LHCN-M2 (cell line): ENCODE measurements around the gene CLDN5. TPM values are rescaled to one million over a fixed set of nuclear protein-coding genes. Genes with fewer than 3 reads are reported as not detected.

Experiments
- DNase-seq: peaks from one replicate; pipeline ENCODE4 v3.0.0-alpha.2; 2012; ENCODE audit warnings: low read depth
- total RNA-seq: library from RNA; depleted of rRNA; stranded (reverse); fragments of >200 nt; gene quantifications from 2 replicates; pipeline ENCODE4 v1.2.3, GENCODE V29; 2014

CLDN5 gene
- total RNA-seq, 1 experiment from 2014 or later, result 11.1 TPM

- DNase-seq, result no peak
Measured at GRCh38 chr22:19504900-19505734, 19.1 kb downstream of the CLDN5 start.

GRCh38 chr22:19503869-19504268 lies 20.3 kb downstream of the CLDN5 start:
- no peak for DNase-seq

GRCh38 chr22:19503367-19503766 lies 20.8 kb downstream of the CLDN5 start:
- DNase-seq, result no peak

GRCh38 chr22:19501897-19502447 lies 22.2 kb downstream of the CLDN5 start:
- no peak for DNase-seq

- DNase-seq, result no peak
Measured at GRCh38 chr22:19499880-19500242, 24.3 kb downstream of the CLDN5 start.

- no peak for DNase-seq
Measured at GRCh38 chr22:19499236-19499879, 24.9 kb downstream of the CLDN5 start.

DNA sequence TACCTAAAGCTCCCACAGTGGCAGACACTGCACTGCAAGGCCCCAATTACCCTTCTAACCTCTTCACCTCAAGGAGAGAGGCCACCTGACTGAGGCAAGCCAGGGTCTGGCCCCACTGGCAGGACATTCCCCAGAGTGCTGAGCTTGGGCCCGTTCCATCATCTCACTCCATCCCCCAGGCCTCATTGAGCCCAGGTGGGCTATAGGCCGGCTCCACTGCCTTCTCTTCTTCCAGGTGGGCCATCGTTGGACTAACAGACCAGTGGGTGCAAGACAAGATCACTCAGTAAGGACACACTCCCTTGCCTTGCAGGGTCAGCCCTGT lies 25.4 kb downstream of the CLDN5 start:
- no peak for DNase-seq

GRCh38 chr22:19498154-19498865 lies 25.9 kb downstream of the CLDN5 start:
- no peak for DNase-seq

- DNase-seq, result peak; percentile 94
Measured at GRCh38 chr22:19497245-19497644, 27.0 kb downstream of the CLDN5 start.

- no peak for DNase-seq
Measured at GRCh38 chr22:19496324-19496630, 27.9 kb downstream of the CLDN5 start.

GRCh38 chr22:19495562-19496323 lies 28.5 kb downstream of the CLDN5 start:
- DNase-seq, result peak; percentile 59

DNA sequence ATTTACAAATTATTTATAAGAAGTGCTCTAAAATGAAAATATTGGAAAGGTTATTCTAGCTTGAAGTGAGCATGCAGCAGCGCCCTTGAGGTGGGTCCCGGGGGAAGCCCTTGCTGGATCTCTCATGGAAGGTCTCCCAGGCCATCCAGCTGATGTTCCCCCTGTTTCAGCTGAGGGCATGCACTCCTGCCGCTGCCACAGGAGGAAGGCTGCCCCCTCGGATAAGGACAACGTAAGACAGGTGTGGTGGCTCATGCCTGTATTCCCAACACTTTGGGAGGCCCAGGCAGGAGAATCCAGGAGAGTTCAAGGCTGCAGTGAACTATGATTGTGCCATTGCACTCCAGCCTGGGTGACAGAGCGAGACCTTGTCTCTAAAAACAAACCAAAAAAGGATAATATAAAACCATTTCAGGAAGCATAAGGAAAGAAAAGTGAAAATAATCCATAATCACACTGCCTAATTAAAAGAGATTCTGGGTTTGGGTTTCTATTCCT lies 29.5 kb downstream of the CLDN5 start:
- DNase-seq, result no peak

GRCh38 chr22:19494001-19494560 lies 30.1 kb downstream of the CLDN5 start:
- DNase-seq, result no peak

GRCh38 chr22:19492504-19493174 lies 31.6 kb downstream of the CLDN5 start:
- no peak for DNase-seq

DNA sequence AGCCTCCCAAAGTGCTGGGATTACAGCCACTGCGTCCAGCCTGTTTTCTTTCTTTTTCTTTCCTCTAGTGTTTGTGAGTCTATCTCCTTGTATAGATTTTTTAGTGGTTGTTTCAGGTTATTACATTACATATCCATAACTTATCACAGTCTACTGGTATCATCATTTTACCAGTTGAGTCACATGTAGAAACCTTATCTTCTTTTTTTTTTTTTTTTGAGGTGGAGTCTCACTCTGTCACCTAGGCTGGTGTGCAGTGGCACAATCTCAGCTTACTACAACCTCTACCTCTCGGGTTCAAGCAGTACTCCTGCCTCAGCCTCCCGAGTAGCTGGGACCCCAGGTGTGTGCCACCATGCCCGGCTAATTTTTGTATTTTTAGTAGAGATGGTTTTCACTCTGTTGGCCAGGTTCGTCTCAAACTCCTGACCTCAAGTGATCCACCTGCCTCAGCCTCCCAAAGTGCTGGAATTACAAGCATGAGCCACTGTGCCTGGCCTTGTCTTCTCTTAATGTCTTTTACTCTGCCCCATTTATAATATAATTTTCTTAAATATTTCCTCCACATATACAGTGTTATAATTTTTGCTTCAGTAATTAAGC lies 33.5 kb downstream of the CLDN5 start:
- no peak for DNase-seq

DNA sequence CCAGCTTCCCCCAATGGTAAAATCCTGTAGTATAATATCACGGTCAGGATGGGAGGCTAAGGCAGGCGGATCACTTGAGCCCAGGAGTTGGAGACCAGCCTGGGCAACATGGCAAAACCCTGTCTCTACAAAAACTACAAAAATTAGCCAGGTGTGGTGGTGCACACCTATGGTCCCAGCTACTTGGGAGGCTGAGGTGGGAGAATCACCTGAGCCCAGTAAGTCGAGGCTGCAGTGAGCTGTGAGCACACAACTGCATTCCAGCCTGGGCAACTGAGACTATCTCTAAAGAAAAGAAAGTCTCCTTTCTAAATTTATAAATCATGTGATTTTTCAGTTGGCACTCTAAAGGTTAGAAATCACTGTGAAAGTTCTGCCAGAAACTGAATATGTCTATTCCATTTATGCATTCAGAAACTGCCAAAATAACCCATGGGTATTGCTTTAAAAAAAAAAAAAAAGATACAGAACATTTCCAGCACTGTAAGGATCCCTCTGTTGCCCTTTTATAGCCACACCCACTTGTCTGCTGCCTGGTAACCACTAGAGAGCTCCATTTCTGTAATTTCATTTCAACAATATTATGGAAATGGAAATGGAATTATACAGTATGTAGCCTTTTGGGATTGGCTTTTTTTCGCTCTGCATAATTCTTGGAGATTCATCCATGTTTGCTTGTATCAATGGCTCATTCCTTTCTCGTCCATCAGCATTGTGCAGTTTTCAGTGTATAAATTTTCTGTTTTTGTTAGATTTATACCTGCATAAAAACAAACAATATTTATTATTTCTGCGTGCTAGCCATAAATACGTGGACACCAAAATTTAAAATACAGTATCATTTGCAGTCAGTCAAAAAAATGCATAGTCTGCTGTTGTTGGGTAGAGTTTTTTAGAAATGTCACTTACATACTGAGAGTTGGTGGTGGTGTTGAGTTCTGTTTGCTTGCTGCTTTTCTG lies 35.0 kb downstream of the CLDN5 start:
- DNase-seq, result peak; percentile 65

GRCh38 chr22:19488285-19488684 lies 35.9 kb downstream of the CLDN5 start:
- no peak for DNase-seq

- no peak for DNase-seq
Measured at GRCh38 chr22:19483481-19484244, 40.5 kb downstream of the CLDN5 start.
